ENCODE results near the gene HACD4. TPM values are rescaled to one million over a fixed set of nuclear protein-coding genes. Genes with fewer than 3 reads are reported as not detected.

HACD4 gene
- total and polyA plus RNA-seq, 3 donors from 2014 or later: 1.9 to 2.8 (median 2.0) TPM

- intact Hi-C loops (cut with DNase I; ENCODE audit: low total_unique reads): no loop called here
- DNase-seq: no peak
- WGBS, 2 donors: 59 to 62% methylated on average over 4 of the region's 4 CpGs
Measured at GRCh38 chr9:20962536-20963225, 68.8 kb downstream of the HACD4 start.

GRCh38 chr9:20950707-20951106, 80.7 kb downstream of the HACD4 start:
- Histone ChIP-seq H3K4me1 (no peaks in the 10 kb centered on the region), H3K27ac (no peak overlapping the region), H3K27me3 (no peaks in the 10 kb centered on the region), H3K9me3 (no peaks in the 10 kb centered on the region), H3K36me3 (ENCODE audit: low read depth, missing control alignments) (no peaks in the 10 kb centered on the region), H3K4me3 (no peak overlapping the region)
- intact Hi-C loops (cut with DNase I; ENCODE audit: low total_unique reads): no loop called here
- TF ChIP-seq POLR2A (IDR thresholded peaks at IDR 0.05): no peak
- TF ChIP-seq CTCF (IDR thresholded peaks at IDR 0.05): no peak
- 94% methylated on average over 2 of the region's 2 CpGs for WGBS, 2 donors
- no peak for DNase-seq

More at GRCh38 chr9:20962536-20963225, 68.8 kb downstream of the HACD4 start:
- TF ChIP-seq CTCF (IDR thresholded peaks at IDR 0.05) (no peak), POLR2A (IDR thresholded peaks at IDR 0.05) (no peak)
- no peaks in the 10 kb centered on the region for H3K27me3 ChIP-seq
- H3K4me1 ChIP-seq: no peaks in the 10 kb centered on the region
- H3K4me3 ChIP-seq: no peak overlapping the region
- no peaks in the 10 kb centered on the region for H3K9me3 ChIP-seq
- H3K27ac ChIP-seq: no peak overlapping the region
- H3K36me3 ChIP-seq (ENCODE audit: low read depth, missing control alignments): no peaks in the 10 kb centered on the region

Other genes starting within 250 kb of the HACD4 start
- not detected for gene IFNB1, start 46.3 kb upstream of the HACD4 start, total RNA-seq
- not detected for gene IFNB1, start 46.3 kb upstream of the HACD4 start, polyA plus RNA-seq (ENCODE audit: insufficient read depth, low read depth, low replicate concordance)
- gene IFNW1, start 110.2 kb upstream of the HACD4 start, total RNA-seq: not detected
- gene IFNW1, start 110.2 kb upstream of the HACD4 start, polyA plus RNA-seq (ENCODE audit: insufficient read depth, low read depth, low replicate concordance): not detected
- gene IFNA21, start 135.0 kb upstream of the HACD4 start, total RNA-seq: not detected
- gene IFNA21, start 135.0 kb upstream of the HACD4 start, polyA plus RNA-seq (ENCODE audit: insufficient read depth, low read depth, low replicate concordance): not detected
- not detected for gene IFNA4, start 155.9 kb upstream of the HACD4 start, total RNA-seq
- not detected for gene IFNA4, start 155.9 kb upstream of the HACD4 start, polyA plus RNA-seq (ENCODE audit: insufficient read depth, low read depth, low replicate concordance)
- not detected for gene IFNA7, start 170.6 kb upstream of the HACD4 start, total RNA-seq
- gene IFNA7, start 170.6 kb upstream of the HACD4 start, polyA plus RNA-seq (ENCODE audit: insufficient read depth, low read depth, low replicate concordance): not detected
- gene IFNA10, start 175.5 kb upstream of the HACD4 start, total RNA-seq: not detected
- not detected for gene IFNA10, start 175.5 kb upstream of the HACD4 start, polyA plus RNA-seq (ENCODE audit: insufficient read depth, low read depth, low replicate concordance)
- gene IFNA16, start 185.7 kb upstream of the HACD4 start, total RNA-seq: not detected
- gene IFNA16, start 185.7 kb upstream of the HACD4 start, polyA plus RNA-seq (ENCODE audit: insufficient read depth, low read depth, low replicate concordance): not detected
- not detected for gene IFNA17, start 196.6 kb upstream of the HACD4 start, total RNA-seq
- gene IFNA17, start 196.6 kb upstream of the HACD4 start, polyA plus RNA-seq (ENCODE audit: insufficient read depth, low read depth, low replicate concordance): not detected
- not detected for gene IFNA14, start 208.4 kb upstream of the HACD4 start, total RNA-seq
- not detected for gene IFNA14, start 208.4 kb upstream of the HACD4 start, polyA plus RNA-seq (ENCODE audit: insufficient read depth, low read depth, low replicate concordance)